OCI-LY1 (cell line): ENCODE measurements around the gene GIPC2.

ENCODE experiments used
- H2AFZ ChIP-seq: fragments of 200-600 bp; sonication (generic), shearing (Covaris generic); 2 replicates; pipeline ENCODE4 v1.6.0; 2014; ENCODE audit warnings: antibody characterized with exemption, mild to moderate bottlenecking, low read length
- H3F3A ChIP-seq: fragments of 200-600 bp; sonication (generic), shearing (Covaris generic); 2 replicates; pipeline ENCODE4 v1.6.0; 2014; ENCODE audit warnings: mild to moderate bottlenecking, antibody characterized with exemption, low read length, moderate library complexity; ENCODE audit not compliant: insufficient read depth
- H3K27ac ChIP-seq: fragments of 200-600 bp; sonication (generic); 2 replicates; pipeline ENCODE4 v1.5.1; 2014; ENCODE audit warnings: low read length, mixed run types, mild to moderate bottlenecking, low read depth; ENCODE audit not compliant: poor library complexity, severe bottlenecking
- H3K27me3 ChIP-seq: fragments of 200-600 bp; sonication (generic); 2 replicates; pipeline ENCODE4 v1.6.0; 2014; ENCODE audit warnings: antibody characterized with exemption, mild to moderate bottlenecking, low read length, moderate library complexity; ENCODE audit not compliant: insufficient read depth
- H3K36me3 ChIP-seq: fragments of 200-600 bp; sonication (generic); 2 replicates; pipeline ENCODE4 v1.6.1; 2014; ENCODE audit warnings: mild to moderate bottlenecking, antibody characterized with exemption, low read length, moderate library complexity, mixed read lengths; ENCODE audit not compliant: insufficient read depth
- H3K4me1 ChIP-seq: fragments of 200-600 bp; sonication (generic); 2 replicates; pipeline ENCODE4 v1.5.1; 2014; ENCODE audit warnings: mild to moderate bottlenecking, low read length, moderate library complexity; ENCODE audit not compliant: insufficient read depth, severe bottlenecking
- H3K4me2 ChIP-seq: fragments of 200-600 bp; sonication (generic), shearing (Covaris generic); 2 replicates; pipeline ENCODE4 v1.6.1; 2014; ENCODE audit warnings: low read length
- H3K4me3 ChIP-seq: fragments of 200-600 bp; sonication (generic); 2 replicates; pipeline ENCODE4 v1.5.1; 2014; ENCODE audit warnings: low read length, low read depth, mild to moderate bottlenecking, mixed read lengths; ENCODE audit not compliant: poor library complexity, severe bottlenecking
- H3K79me2 ChIP-seq: fragments of 200-600 bp; shearing (Covaris generic); 2 replicates; pipeline ENCODE4 v1.6.1; 2016; ENCODE audit warnings: mixed run types, low read length, mixed read lengths; ENCODE audit not compliant: insufficient read depth
- H3K9ac ChIP-seq: fragments of 200-600 bp; sonication (generic), shearing (Covaris generic); 2 replicates; pipeline ENCODE4 v1.6.1; 2014; ENCODE audit warnings: mild to moderate bottlenecking, low read length, mixed read lengths
- H3K9me2 ChIP-seq: fragments of 200-600 bp; sonication (generic), shearing (Covaris generic); 2 replicates; pipeline ENCODE4 v1.6.1; 2014; ENCODE audit warnings: low read depth, mild to moderate bottlenecking, low read length, mixed read lengths
- H3K9me3 ChIP-seq: fragments of 200-600 bp; shearing (Covaris generic); 2 replicates; pipeline ENCODE4 v1.6.1; 2014; ENCODE audit warnings: low read length, mixed read lengths
- H4K20me1 ChIP-seq: fragments of 200-600 bp; sonication (generic), shearing (Covaris generic); 2 replicates; pipeline ENCODE4 v1.6.0; 2016; ENCODE audit warnings: mild to moderate bottlenecking, low read length; ENCODE audit not compliant: insufficient read depth
- CTCF ChIP-seq: fragments of 200-600 bp; sonication (generic), shearing (Covaris generic); IDR thresholded peaks from 2 replicates; pipeline ENCODE4 v1.5.1; 2017; ENCODE audit warnings: mild to moderate bottlenecking, antibody characterized with exemption, low read length, moderate library complexity, mixed read lengths
- EZH2 ChIP-seq: fragments of 200-600 bp; sonication (generic), shearing (Covaris generic); IDR thresholded peaks from 2 replicates; pipeline ENCODE4 v1.8.0; 2017; ENCODE audit warnings: borderline replicate concordance, mixed run types, mild to moderate bottlenecking, antibody characterized with exemption, low read length, moderate library complexity, mixed read lengths

GIPC2 gene

GRCh38 chr1:78068681-78069283 lies 23.0 kb downstream of the GIPC2 start:
- Histone ChIP-seq H3K9me3 (no peaks in the 10 kb centered on the region), H3K4me3 (no peak overlapping the region), H4K20me1 (no peaks in the 10 kb centered on the region), H2AFZ (no peak overlapping the region), H3K9me2 (no peaks in the 10 kb centered on the region; the same call in 1 of the 2 replicates), H3K4me2 (no peak overlapping the region), H3K9ac (no peak overlapping the region), H3K27me3 (no peaks in the 10 kb centered on the region; the same call in 1 of the 2 replicates), H3K4me1 (no peaks in the 10 kb centered on the region), H3K27ac (no peak overlapping the region), H3F3A (no peaks in the 10 kb centered on the region), H3K79me2 (no peaks in the 10 kb centered on the region), H3K36me3 (no peaks in the 10 kb centered on the region)
- TF ChIP-seq CTCF, result no peak
- TF ChIP-seq EZH2, result no peak

GRCh38 chr1:78069784-78070183 lies 24.0 kb downstream of the GIPC2 start:
- Histone ChIP-seq H4K20me1 (no peaks in the 10 kb centered on the region), H3K9ac (no peak overlapping the region), H2AFZ (no peak overlapping the region), H3K27ac (no peak overlapping the region), H3K79me2 (no peaks in the 10 kb centered on the region), H3K36me3 (no peaks in the 10 kb centered on the region), H3K4me1 (no peaks in the 10 kb centered on the region), H3K9me2 (no peaks in the 10 kb centered on the region; the same call in 1 of the 2 replicates), H3K27me3 (no peaks in the 10 kb centered on the region; the same call in 1 of the 2 replicates), H3F3A (no peaks in the 10 kb centered on the region), H3K4me3 (no peak overlapping the region), H3K9me3 (no peaks in the 10 kb centered on the region), H3K4me2 (no peak overlapping the region)
- TF ChIP-seq CTCF (no peak), EZH2 (no peak)

GRCh38 chr1:78070210-78070609 lies 24.4 kb downstream of the GIPC2 start:
- no peak for TF ChIP-seq EZH2
- no peak for TF ChIP-seq CTCF
- no peaks in the 10 kb centered on the region for H3K36me3 ChIP-seq
- H3K4me3 ChIP-seq, result no peak overlapping the region
- no peak overlapping the region for H3K9ac ChIP-seq
- H3K27ac ChIP-seq, result no peak overlapping the region
- no peak overlapping the region for H2AFZ ChIP-seq
- no peak overlapping the region for H3K4me2 ChIP-seq
- H3K4me1 ChIP-seq, result no peaks in the 10 kb centered on the region
- H3K9me2 ChIP-seq, result no peaks in the 10 kb centered on the region; the same call in 1 of the 2 replicates
- no peaks in the 10 kb centered on the region for H3K79me2 ChIP-seq
- H4K20me1 ChIP-seq, result no peaks in the 10 kb centered on the region
- no peaks in the 10 kb centered on the region for H3F3A ChIP-seq
- H3K27me3 ChIP-seq, result no peaks in the 10 kb centered on the region; the same call in 1 of the 2 replicates
- H3K9me3 ChIP-seq, result no peaks in the 10 kb centered on the region
